RWPE1 (cell line): Measurements from ENCODE around the gene FILIP1L.
A peak's percentile ranks its signal among the peaks of the same experiment; 100 is the strongest.

Experiments used
- CTCF ChIA-PET: fragments of 350-600 bp; sonication (Branson Sonifier 250); formaldehyde crosslinking; extraction: SDS; loops from one replicate; lab custom pipeline; 2021; lab: Yijun Ruan, JAX
- POLR2A ChIA-PET: fragments of 400-600 bp; formaldehyde crosslinking; extraction: SDS; loops from one replicate; lab custom pipeline; 2020; ENCODE audit warnings: antibody characterized with exemption; ENCODE audit not compliant: low non-redundant PET; lab: Yijun Ruan, JAX
- DNase-seq: peaks from one replicate; pipeline ENCODE4 v3.0.0; 2012; ENCODE audit warnings: low spot score
- H3K27ac ChIP-seq: fragments of 450-650 bp; 2 replicates; pipeline ENCODE4 v1.5.1; 2017
- CTCF ChIP-seq: fragments of 450-650 bp; conservative IDR thresholded peaks from 2 replicates; pipeline ENCODE4 v1.5.1; 2017; ENCODE audit warnings: low read depth, mild to moderate bottlenecking

FILIP1L gene

GRCh38 chr3:99837715-99838114 lies 276.6 kb downstream of the FILIP1L start:
- ChIA-PET CTCF (no interaction called here), POLR2A (no interaction called here)
- no peak for TF ChIP-seq CTCF
- no peak for DNase-seq
- H3K27ac ChIP-seq = no peak overlapping the region

GRCh38 chr3:99836681-99837080 lies 277.6 kb downstream of the FILIP1L start:
- no peak for DNase-seq
- CTCF ChIA-PET = interaction anchor here (0.6 kb wide), 2 partner anchors 333 to 891 kb away, joined by 3 read pairs; no protein-coding TSS in a partner anchor
- POLR2A ChIA-PET = no interaction called here
- H3K27ac ChIP-seq = no peak overlapping the region
- no peak for TF ChIP-seq CTCF

GRCh38 chr3:99834211-99834957 lies 279.9 kb downstream of the FILIP1L start:
- CTCF ChIA-PET = no interaction called here
- no peak for TF ChIP-seq CTCF
- no peak for DNase-seq
- H3K27ac ChIP-seq = no peak overlapping the region
- POLR2A ChIA-PET = interaction anchor here (1.1 kb wide), 1 partner anchor 17 kb away, joined by 3 read pairs; the partner anchor contains the start of gene CMSS1

- no peak overlapping the region for H3K27ac ChIP-seq
- POLR2A ChIA-PET = interaction anchor here (1.1 kb wide), 1 partner anchor 16 kb away, joined by 3 read pairs; the partner anchor contains the start of gene CMSS1
- no peak for TF ChIP-seq CTCF
- no peak for DNase-seq
- CTCF ChIA-PET = interaction anchor here (0.6 to 2.7 kb wide), 2 partner anchors 255 to 420 kb away, joined by 3 to 18 read pairs; no protein-coding TSS in a partner anchor
Measured at GRCh38 chr3:99833617-99834205, 280.6 kb downstream of the FILIP1L start.

- no peak for TF ChIP-seq CTCF
- POLR2A ChIA-PET = no interaction called here
- CTCF ChIA-PET = interaction anchor here (0.8 kb wide), 1 partner anchor 905 kb away, joined by 4 read pairs; no protein-coding TSS in a partner anchor
Measured at GRCh38 chr3:99829844-99830243, 284.5 kb downstream of the FILIP1L start.

GRCh38 chr3:99825004-99825640 lies 289.2 kb downstream of the FILIP1L start:
- CTCF ChIA-PET = no interaction called here

More at GRCh38 chr3:99829844-99830243, 284.5 kb downstream of the FILIP1L start:
- no peak overlapping the region for H3K27ac ChIP-seq
- no peak for DNase-seq

More at GRCh38 chr3:99825004-99825640, 289.2 kb downstream of the FILIP1L start:
- H3K27ac ChIP-seq = no peak overlapping the region
- TF ChIP-seq CTCF = no peak
- POLR2A ChIA-PET = no interaction called here
- peak; percentile 33 for DNase-seq
